MCF 10A (cell line): ENCODE measurements around the gene TRANK1. TPM values are rescaled to one million over a fixed set of nuclear protein-coding genes. Genes with fewer than 3 reads are reported as not detected.

Source experiments
- BruUV-seq: library from RNA; stranded (reverse); fragments of 400-500 nt; replicated peaks from 2 replicates; lab custom pipeline; 2021; lab: Mats Ljungman, UMichigan
- CTCF ChIA-PET: fragments of 300-600 bp; sonication (Branson Sonifier 250); formaldehyde crosslinking; extraction: SDS; loops from one replicate; lab custom pipeline; 2021; ENCODE audit warnings: antibody characterized with exemption, inconsistent platforms; lab: Yijun Ruan, JAX
- POLR2A ChIA-PET: fragments of 300-600, 350-650 bp; sonication (Branson Sonifier 250); formaldehyde crosslinking; extraction: SDS; loops from one replicate; lab custom pipeline; 2020; ENCODE audit warnings: antibody characterized with exemption, inconsistent platforms; lab: Yijun Ruan, JAX
- DNase-seq: peaks from one replicate; pipeline ENCODE4 v3.0.0-alpha.2; 2018; ENCODE audit not compliant: unreplicated experiment
- H3K27ac Mint-ChIP-seq: one replicate; pipeline ENCODE4 v1.8.0; 2022; ENCODE audit warnings: mild to moderate bottlenecking, low read depth, mixed read lengths; ENCODE audit not compliant: unreplicated experiment
- H3K27me3 Mint-ChIP-seq: one replicate; pipeline ENCODE4 v1.8.0; 2022; ENCODE audit warnings: mixed read lengths; ENCODE audit not compliant: insufficient read depth, unreplicated experiment
- H3K36me3 Mint-ChIP-seq: one replicate; pipeline ENCODE4 v1.8.0; 2022; ENCODE audit warnings: mild to moderate bottlenecking, moderate library complexity, mixed read lengths; ENCODE audit not compliant: insufficient read depth, unreplicated experiment
- H3K4me1 Mint-ChIP-seq: one replicate; pipeline ENCODE4 v1.8.0; 2022; ENCODE audit warnings: mixed read lengths; ENCODE audit not compliant: insufficient read depth, unreplicated experiment
- H3K4me3 Mint-ChIP-seq: one replicate; pipeline ENCODE4 v1.8.0; 2022; ENCODE audit warnings: mild to moderate bottlenecking, moderate library complexity, mixed read lengths; ENCODE audit not compliant: unreplicated experiment
- H3K9me3 Mint-ChIP-seq: one replicate; pipeline ENCODE4 v1.8.0; 2022; ENCODE audit warnings: mixed read lengths; ENCODE audit not compliant: unreplicated experiment
- intact Hi-C: fragments of 100-400 bp; cut with micrococcal nuclease; formaldehyde crosslinking; loops from 2 replicates; pipeline ENCODE4 v1.14.1; 2022
- total RNA-seq: library from RNA; stranded (reverse); gene quantifications from 2 replicates; pipeline ENCODE4 v1.2.3, GENCODE V29; 2022
- TF ChIP-seq, protein P1 (sequence below): fragments of 200-600 bp; IDR thresholded peaks from one replicate; pipeline ENCODE4 v1.8.0; 2022; ENCODE audit warnings: antibody characterized with exemption, mild to moderate bottlenecking; ENCODE audit not compliant: unreplicated experiment

TRANK1 gene
- total RNA-seq, 1 experiment from 2014 or later = 4.7 TPM

DNA sequence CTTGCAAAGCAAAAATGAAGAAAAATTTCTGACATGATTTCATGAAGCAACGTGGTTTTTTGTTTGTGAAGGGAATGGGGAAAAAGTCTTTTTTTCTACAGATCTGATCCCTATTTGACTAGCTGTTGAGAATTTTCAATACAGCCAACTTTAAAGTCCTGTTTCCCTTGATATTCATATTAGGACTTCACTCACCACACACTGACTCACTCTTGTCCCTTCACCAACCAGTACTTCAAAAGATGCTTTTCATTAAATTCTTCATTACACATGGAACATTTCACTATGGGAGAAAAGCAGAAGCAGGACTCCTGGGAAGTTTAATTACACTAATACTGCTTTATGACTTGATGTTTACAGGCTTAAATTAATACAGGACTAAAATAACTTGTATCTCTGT, 16.6 kb downstream of the TRANK1 start:
- Mint-ChIP-seq H3K4me3 (no peak overlapping the region), H3K27me3 (no peaks in the 10 kb centered on the region), H3K27ac (no peak overlapping the region), H3K9me3 (no peaks in the 10 kb centered on the region), H3K36me3 (no peaks in the 10 kb centered on the region), H3K4me1 (peaks cover 9% of the 10 kb centered on the region)
- BruUV-seq = no TSS peak
- TF ChIP-seq, protein P1, sequence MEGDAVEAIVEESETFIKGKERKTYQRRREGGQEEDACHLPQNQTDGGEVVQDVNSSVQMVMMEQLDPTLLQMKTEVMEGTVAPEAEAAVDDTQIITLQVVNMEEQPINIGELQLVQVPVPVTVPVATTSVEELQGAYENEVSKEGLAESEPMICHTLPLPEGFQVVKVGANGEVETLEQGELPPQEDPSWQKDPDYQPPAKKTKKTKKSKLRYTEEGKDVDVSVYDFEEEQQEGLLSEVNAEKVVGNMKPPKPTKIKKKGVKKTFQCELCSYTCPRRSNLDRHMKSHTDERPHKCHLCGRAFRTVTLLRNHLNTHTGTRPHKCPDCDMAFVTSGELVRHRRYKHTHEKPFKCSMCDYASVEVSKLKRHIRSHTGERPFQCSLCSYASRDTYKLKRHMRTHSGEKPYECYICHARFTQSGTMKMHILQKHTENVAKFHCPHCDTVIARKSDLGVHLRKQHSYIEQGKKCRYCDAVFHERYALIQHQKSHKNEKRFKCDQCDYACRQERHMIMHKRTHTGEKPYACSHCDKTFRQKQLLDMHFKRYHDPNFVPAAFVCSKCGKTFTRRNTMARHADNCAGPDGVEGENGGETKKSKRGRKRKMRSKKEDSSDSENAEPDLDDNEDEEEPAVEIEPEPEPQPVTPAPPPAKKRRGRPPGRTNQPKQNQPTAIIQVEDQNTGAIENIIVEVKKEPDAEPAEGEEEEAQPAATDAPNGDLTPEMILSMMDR = no peak
- POLR2A ChIA-PET = interaction anchor here (0.6 kb wide), 2 partner anchors 23 to 983 kb away, joined by 3 to 4 read pairs; no protein-coding TSS in a partner anchor
- intact Hi-C loops = no loop called here
- no peak for DNase-seq
- CTCF ChIA-PET = no interaction called here

DNA sequence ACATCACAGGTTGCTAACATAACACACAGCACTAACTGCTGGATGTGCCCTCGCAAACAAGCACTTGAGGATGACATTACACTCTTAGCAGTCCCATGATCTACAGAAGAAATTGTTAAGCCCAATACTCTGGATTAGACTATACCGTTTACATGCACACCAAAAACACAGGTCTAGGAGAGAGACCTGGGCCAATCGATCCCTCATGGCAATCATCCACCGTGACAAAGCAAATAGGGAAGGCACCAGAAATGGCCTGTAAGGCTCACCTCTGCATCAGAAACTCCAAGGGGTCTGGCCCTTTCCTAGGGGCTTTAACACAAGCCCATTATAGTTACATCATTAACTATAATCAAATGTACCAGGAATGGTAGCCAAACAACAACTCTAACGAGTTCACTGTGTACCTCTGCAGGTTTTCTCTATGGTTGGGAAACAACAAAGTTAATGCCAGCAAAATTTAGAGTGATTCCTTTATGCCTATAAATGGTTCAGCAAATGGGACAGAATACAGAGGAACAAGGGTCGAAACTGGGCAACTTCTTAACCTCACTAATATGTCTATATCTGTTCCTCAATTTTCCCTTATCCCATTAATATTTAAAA, 18.5 kb downstream of the TRANK1 start:
- no peak for DNase-seq
- ChIA-PET POLR2A (no interaction called here), CTCF (no interaction called here)
- TF ChIP-seq, protein P1 = no peak
- no peak overlapping the region for H3K4me3 Mint-ChIP-seq
- H3K9me3 Mint-ChIP-seq = peaks cover 1% of the 10 kb centered on the region
- no peaks in the 10 kb centered on the region for H3K36me3 Mint-ChIP-seq
- no peak overlapping the region for H3K27ac Mint-ChIP-seq
- no peaks in the 10 kb centered on the region for H3K27me3 Mint-ChIP-seq
- no TSS peak for BruUV-seq
- no peaks in the 10 kb centered on the region for H3K4me1 Mint-ChIP-seq
- intact Hi-C loops = no loop called here

DNA sequence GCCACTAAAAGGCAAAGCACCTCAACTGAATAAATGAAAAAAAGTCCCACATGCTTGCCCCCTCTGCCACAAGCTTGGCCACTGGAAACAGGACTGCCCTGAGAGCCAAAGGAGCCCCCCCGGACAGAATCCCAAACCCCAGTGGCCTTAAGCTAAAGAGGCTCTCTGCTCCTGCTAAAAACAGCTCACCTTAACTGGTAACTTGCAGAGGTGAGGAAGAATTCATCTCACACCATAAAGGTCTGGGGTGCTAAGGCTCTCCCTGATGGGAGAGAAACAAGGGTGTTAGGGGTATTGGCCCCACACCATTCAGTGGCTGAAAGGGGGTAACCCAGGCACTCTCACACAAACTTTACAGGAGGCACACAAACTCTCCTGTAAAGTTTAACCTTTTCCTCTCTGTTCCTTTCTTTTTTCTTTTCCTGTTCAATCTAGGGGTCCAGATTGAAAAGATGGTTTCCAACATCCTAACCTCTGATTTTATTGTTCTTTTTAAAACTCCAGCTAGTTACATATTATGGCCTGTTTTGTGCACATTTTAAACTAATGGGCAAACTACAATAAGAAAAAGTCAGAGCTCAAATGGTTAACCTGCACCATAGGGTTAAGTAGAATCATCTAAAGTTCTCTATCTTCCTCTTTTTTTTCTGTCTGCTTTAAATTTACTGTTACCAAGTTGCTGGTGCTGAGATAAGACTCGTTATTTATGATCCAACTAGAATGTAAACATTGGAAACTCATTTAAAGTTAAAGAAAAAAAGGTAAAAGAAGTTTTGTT, 19.9 kb downstream of the TRANK1 start:
- peaks cover 14% of the 10 kb centered on the region for H3K9me3 Mint-ChIP-seq
- BruUV-seq = no TSS peak
- H3K4me3 Mint-ChIP-seq = no peak overlapping the region
- no peaks in the 10 kb centered on the region for H3K36me3 Mint-ChIP-seq
- H3K27me3 Mint-ChIP-seq = no peaks in the 10 kb centered on the region
- TF ChIP-seq, protein P1 = no peak
- ChIA-PET CTCF (interaction anchor here (0.5 to 0.7 kb wide), 3 partner anchors 10 to 194 kb away, joined by 3 to 4 read pairs (median 3); no protein-coding TSS in a partner anchor), POLR2A (no interaction called here)
- intact Hi-C loops = no loop called here
- no peak for DNase-seq
- no peaks in the 10 kb centered on the region for H3K4me1 Mint-ChIP-seq
- H3K27ac Mint-ChIP-seq = no peak overlapping the region

DNA sequence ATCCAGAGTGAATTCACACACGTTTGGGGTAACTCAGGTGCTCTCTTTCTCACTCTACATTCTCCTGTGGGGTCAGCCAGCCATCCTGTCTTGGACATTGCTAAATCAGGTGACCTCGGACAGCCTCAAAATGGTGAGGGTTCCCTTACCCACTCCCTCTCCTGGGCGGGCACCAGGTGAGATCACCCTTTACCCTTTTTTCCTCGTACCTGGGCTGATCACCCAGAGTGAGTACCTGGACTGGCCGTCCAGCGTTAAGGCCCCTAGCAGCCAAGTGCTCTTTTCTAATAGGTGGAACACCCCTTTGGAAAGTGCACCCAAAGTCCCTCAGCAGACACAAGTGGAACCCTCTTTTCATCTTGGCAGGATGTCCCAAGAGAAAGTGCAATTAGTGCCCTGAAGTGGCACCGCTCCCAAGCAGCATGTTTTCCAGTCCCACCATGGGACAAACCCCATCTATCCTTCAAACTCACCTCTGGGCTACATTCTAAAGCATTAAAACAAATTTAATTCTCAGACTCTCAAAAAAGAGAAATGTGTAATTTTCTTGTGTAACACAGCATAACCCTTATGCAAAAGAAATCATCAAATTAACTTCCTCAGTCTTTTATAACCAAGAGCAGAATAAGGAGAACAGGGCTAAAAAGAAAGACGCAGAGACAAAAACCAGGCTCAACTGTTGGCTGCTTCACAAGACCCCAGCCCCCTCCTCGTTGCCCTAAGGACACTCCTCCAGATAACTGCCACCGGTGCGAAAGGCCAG, 20.7 kb downstream of the TRANK1 start:
- CTCF ChIA-PET = interaction anchor here (0.5 to 1.5 kb wide), 2 partner anchors 30 to 878 kb away, joined by 3 read pairs; no protein-coding TSS in a partner anchor
- BruUV-seq = no TSS peak
- H3K4me1 Mint-ChIP-seq = no peaks in the 10 kb centered on the region
- intact Hi-C loops = no loop called here
- H3K27ac Mint-ChIP-seq = no peak overlapping the region
- H3K9me3 Mint-ChIP-seq = peaks cover 14% of the 10 kb centered on the region
- H3K27me3 Mint-ChIP-seq = no peaks in the 10 kb centered on the region
- DNase-seq = no peak
- TF ChIP-seq, protein P1 = no peak
- POLR2A ChIA-PET = no interaction called here
- H3K36me3 Mint-ChIP-seq = no peaks in the 10 kb centered on the region
- H3K4me3 Mint-ChIP-seq = no peak overlapping the region
